ENCODE results near the gene JPH3.

JPH3 gene

GRCh38 chr16:87687998-87688529 lies 85.8 kb downstream of the JPH3 start:
- no peak for TF ChIP-seq CTCF (IDR thresholded peaks at IDR 0.05)
- H3K27me3 Mint-ChIP-seq (ENCODE audit: low read depth, poor library complexity) = no peaks in the 10 kb centered on the region
- H3K4me1 Mint-ChIP-seq = no peaks in the 10 kb centered on the region
- no peaks in the 10 kb centered on the region for H3K9me3 Mint-ChIP-seq
- DNase-seq = no peak
- no peaks in the 10 kb centered on the region for H3K36me3 Mint-ChIP-seq (ENCODE audit: low read depth)
- H3K27ac Mint-ChIP-seq = no peak overlapping the region
- no peak overlapping the region for H3K4me3 Mint-ChIP-seq

GRCh38 chr16:87688876-87689815 lies 86.8 kb downstream of the JPH3 start:
- no peak for DNase-seq
- Mint-ChIP-seq H3K9me3 (no peaks in the 10 kb centered on the region), H3K27me3 (ENCODE audit: low read depth, poor library complexity) (no peaks in the 10 kb centered on the region), H3K4me3 (no peak overlapping the region), H3K4me1 (no peaks in the 10 kb centered on the region), H3K27ac (no peak overlapping the region), H3K36me3 (ENCODE audit: low read depth) (no peaks in the 10 kb centered on the region)
- TF ChIP-seq CTCF (IDR thresholded peaks at IDR 0.05) = no peak

- H3K36me3 Mint-ChIP-seq (ENCODE audit: low read depth) = no peaks in the 10 kb centered on the region
- TF ChIP-seq CTCF (IDR thresholded peaks at IDR 0.05) = no peak
- H3K27me3 Mint-ChIP-seq (ENCODE audit: low read depth, poor library complexity) = no peaks in the 10 kb centered on the region
- no peaks in the 10 kb centered on the region for H3K9me3 Mint-ChIP-seq
- H3K4me1 Mint-ChIP-seq = no peaks in the 10 kb centered on the region
- DNase-seq = no peak
- no peak overlapping the region for H3K27ac Mint-ChIP-seq
- H3K4me3 Mint-ChIP-seq = no peak overlapping the region
Measured at GRCh38 chr16:87689956-87690465, 87.7 kb downstream of the JPH3 start.

- TF ChIP-seq CTCF (IDR thresholded peaks at IDR 0.05) = no peak
- H3K36me3 Mint-ChIP-seq (ENCODE audit: low read depth) = no peaks in the 10 kb centered on the region
- H3K9me3 Mint-ChIP-seq = no peaks in the 10 kb centered on the region
- H3K4me1 Mint-ChIP-seq = no peaks in the 10 kb centered on the region
- no peak for DNase-seq
- H3K27me3 Mint-ChIP-seq (ENCODE audit: low read depth, poor library complexity) = no peaks in the 10 kb centered on the region
- no peak overlapping the region for H3K4me3 Mint-ChIP-seq
- no peak overlapping the region for H3K27ac Mint-ChIP-seq
Measured at GRCh38 chr16:87690911-87691685, 88.8 kb downstream of the JPH3 start.

- H3K27ac Mint-ChIP-seq = no peak overlapping the region
- H3K36me3 Mint-ChIP-seq (ENCODE audit: low read depth) = peaks cover 4% of the 10 kb centered on the region
- H3K4me1 Mint-ChIP-seq = no peaks in the 10 kb centered on the region
- no peak for TF ChIP-seq CTCF (IDR thresholded peaks at IDR 0.05)
- H3K4me3 Mint-ChIP-seq = no peak overlapping the region
- no peaks in the 10 kb centered on the region for H3K27me3 Mint-ChIP-seq (ENCODE audit: low read depth, poor library complexity)
- no peak for DNase-seq
- H3K9me3 Mint-ChIP-seq = no peaks in the 10 kb centered on the region
Measured at GRCh38 chr16:87691686-87692079, 89.4 kb downstream of the JPH3 start.
